T-helper 2 cell (primary cell): ENCODE measurements around the gene DNAI2.

Source experiments
- DNase-seq, 5 experiments: peaks; one replicate each; pipeline versions ENCODE4 v3.0.0 to v3.0.0-alpha.2; 2012 to 2022

DNAI2 gene

GRCh38 chr17:74343121-74343520, 69.1 kb downstream of the DNAI2 start:
- no peak for DNase-seq

DNA sequence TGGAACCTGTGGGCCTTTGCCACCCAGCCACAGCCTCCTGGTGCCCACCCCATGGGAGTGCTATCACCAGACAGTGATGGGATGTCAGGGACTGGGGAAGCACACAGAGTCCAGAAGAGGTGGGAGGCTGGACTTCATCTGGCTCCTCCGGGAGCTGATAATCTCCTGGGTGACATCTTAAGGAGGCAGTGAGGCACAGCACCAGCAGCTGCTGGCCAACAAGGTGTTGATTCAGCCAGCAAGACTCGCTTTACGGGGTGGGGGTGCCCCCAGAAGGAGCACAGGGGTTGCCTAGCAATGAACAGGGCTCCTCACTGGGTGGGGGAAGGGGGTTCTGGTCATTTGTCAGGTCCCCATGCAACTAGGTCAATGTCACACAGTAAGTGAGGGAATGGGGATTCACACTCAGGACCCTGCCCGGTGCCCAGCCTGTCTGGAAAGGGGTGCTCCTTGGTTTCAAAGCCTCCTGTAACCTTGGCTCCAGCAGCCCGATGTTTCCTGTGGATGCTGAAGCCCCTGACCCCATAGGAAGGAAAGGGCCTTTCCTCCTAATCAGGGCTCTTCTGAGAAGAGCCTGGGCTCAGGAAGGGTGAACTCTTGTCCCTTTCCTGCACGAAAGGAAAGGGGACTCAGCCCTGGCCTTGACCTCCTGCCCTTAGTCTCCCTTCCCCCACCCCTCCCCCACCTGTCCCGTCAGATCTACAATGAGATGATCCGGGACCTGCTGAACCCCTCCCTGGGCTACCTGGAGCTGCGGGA, 69.7 kb downstream of the DNAI2 start:
- no peak for DNase-seq

DNA sequence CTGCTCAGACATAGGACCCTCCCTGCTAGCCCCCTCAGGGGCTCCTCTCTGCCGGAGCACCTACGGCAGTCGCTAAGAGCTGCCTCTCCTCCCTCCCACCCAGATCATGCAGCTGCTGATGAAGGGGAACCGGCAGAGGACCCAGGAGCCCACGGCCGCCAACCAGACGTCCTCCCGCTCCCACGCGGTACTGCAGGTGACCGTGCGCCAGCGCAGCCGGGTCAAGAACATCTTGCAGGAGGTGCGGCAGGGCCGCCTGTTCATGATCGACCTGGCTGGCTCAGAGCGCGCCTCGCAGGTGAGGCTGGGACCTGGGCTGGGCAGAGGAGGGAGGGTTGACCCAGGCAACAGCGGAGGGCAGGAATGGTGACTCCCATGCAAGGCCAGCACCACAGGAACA, 70.6 kb downstream of the DNAI2 start:
- DNase-seq = no peak

GRCh38 chr17:74345433-74346241, 71.6 kb downstream of the DNAI2 start:
- DNase-seq = no peak

DNA sequence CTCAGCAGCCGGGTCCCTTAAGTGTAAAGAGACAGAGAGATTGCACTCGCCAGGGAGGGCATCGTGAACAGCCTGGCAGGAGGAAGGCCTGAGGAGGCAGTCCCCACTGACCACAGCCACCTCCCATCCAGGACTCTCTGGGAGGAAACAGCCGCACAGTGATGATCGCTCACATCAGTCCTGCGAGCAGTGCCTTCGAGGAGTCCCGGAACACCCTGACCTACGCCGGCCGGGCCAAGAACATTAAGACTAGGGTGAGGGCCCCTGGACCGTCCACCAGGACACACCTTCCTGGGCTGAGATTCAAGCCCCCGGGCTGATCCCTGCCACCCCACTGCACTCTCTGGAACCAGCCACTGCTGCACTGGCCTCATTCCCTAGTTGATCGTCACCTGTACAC, 73.6 kb downstream of the DNAI2 start:
- DNase-seq = no peak

DNA sequence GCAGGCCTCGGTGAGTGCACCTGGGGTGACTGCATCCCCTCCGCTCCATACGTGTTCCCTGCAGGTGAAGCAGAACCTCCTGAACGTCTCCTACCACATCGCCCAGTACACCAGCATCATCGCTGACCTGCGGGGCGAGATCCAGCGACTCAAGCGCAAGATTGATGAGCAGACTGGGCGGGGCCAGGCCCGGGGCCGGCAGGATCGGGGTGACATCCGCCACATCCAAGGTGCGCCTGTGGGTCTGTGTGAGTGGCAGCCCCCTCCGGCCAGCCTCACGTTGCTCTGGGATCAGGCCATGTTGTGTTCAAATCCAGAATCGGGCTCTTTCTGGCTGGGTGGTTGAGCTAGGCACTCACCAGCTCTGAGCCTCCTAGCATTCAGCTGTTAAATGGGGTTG, 75.1 kb downstream of the DNAI2 start:
- DNase-seq = no peak

DNA sequence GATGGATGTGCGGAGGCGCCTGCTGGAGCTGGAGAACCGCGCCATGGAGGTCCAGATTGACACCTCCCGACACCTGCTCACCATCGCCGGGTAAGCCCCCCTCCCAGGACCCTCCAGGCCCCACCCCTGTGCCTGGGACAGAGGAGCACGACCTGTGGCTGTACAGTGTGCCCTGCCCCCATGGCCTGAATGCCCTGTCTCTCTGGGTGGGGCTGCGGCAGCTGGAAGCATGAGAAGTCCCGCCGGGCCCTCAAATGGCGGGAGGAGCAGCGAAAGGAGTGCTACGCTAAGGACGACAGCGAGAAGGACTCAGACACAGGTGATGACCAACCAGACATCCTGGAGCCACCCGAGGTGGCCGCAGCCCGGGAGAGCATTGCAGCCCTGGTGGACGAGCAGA, 76.5 kb downstream of the DNAI2 start:
- no peak for DNase-seq

DNA sequence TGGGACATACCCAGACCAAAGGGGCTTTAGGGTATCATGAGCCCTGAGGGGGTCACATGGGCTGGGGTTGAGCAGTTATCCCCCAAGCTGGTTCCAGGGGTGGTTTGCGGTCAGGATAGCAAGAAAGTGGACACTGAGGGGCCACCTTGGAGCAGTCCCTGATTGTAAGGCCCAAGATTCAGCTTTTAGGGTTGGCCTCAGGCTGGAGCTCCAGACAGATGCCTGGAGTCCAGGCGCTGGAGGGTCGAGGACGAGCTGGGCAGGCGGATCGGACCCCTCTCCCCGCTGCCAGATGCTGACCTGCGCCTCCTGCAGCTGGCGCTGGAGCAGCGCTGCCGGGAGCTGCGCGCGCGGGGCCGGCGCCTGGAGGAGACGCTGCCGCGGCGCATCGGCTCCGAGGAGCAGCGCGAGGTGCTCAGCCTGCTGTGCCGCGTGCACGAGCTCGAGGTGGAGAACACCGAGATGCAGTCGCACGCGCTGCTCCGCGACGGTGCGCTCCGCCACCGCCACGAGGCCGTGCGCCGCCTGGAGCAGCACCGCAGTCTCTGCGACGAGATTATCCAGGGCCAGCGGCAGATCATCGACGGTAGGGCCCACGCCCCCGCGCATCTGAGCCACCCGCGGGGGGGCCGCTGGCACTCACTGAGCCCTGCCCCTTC, 77.6 kb downstream of the DNAI2 start:
- peak in 1 of 5 experiments; percentile 61 for DNase-seq

GRCh38 chr17:74353446-74354060, 79.5 kb downstream of the DNAI2 start:
- no peak for DNase-seq

DNA sequence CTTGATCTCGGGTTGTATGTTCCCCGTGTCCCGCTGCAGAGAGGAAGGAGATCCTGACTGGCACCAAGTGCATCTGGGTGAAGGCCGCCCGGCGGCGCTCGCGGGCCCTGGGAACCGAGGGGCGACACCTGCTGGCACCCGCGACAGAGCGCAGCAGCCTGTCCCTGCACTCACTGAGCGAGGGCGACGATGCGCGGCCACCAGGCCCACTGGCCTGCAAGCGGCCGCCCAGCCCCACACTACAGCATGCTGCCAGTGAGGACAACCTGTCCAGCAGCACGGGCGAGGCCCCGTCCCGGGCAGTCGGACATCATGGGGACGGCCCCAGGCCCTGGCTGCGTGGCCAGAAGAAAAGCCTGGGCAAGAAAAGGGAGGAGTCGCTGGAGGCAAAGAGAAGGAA, 80.1 kb downstream of the DNAI2 start:
- peak in 3 of 5 experiments; percentile 35 to 67 (median 38) for DNase-seq

- DNase-seq = no peak
These were observed 80.5 kb downstream of the DNAI2 start for GRCh38 chr17:74354561-74354960.

- no peak for DNase-seq
These were observed 81.0 kb downstream of the DNAI2 start for GRCh38 chr17:74355065-74355464.

GRCh38 chr17:74356646-74357465, 82.8 kb downstream of the DNAI2 start:
- DNase-seq = peak in 1 of 5 experiments; percentile 38

DNA sequence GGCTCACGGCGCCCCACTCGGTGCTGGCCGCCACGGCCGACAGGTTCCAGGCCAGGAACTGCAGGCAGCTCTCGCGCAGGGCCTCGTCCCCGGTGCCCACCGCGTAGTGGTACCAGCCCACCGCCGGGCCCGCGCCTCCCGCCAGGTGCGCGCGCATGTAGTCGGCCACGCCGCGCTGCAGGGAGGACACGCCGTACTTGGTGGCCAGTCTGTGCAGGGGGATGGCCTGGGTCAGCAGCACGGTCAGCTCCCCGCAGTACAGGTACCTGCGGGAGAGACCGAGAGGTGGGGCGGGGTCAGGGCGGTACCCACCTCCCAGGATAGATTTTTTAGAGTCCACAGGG, 83.4 kb downstream of the DNAI2 start:
- DNase-seq = no peak

DNA sequence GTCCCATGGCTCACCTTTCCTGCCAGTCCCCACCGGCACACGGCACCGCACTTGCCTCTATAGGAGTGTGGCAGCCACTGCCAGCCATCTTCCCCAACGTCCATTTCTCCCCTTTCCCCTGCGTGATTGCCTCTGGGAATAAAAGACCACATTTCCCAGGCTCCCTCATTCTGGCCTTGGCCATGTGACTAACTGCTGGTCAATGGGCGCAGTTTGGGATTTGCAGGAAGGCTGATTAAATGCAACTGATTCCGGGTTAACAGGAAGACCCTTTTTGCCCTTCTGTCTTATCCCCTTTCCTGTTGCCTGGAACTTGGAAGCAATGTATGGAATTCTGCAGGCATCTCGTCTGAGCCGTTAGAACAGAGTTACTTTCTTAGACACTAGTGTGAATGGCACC, 84.7 kb downstream of the DNAI2 start:
- no peak for DNase-seq

DNA sequence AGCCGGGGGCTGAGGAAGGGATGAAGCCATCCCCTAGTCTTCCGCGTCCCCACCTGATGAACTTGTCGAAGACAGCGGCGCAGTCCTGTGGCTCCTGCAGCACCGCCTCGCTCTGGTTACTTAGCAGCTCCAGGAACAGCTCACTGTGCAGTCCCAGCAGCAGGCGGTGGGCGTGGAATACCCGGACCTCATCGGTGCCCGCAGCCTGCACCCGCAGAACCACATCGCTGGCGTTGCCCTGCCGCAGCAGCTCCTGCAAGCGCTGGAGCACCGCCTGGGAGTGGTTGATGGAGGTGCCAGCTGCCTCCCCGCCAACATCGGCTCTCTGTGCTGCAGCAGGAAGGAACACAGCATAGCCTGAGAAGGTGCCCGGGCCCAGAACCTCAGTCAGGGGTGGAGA, 85.9 kb downstream of the DNAI2 start:
- no peak for DNase-seq

DNA sequence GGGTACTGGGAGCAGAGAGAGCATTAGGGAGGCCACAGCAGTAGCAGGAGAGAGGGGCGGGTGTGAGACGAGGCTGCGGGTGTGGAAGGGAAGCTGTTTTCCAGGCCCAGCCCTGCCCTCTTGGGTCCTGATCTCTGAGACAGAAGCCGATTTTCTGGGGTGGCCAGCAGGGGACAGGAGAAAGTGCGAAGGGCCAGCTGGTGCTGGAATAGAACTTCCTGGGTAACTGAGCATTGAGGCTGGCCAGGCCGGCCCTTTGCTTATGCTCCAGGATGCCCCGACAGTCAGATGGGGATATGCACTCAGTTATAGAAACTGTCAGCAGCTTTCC, 86.8 kb downstream of the DNAI2 start:
- DNase-seq = no peak

DNA sequence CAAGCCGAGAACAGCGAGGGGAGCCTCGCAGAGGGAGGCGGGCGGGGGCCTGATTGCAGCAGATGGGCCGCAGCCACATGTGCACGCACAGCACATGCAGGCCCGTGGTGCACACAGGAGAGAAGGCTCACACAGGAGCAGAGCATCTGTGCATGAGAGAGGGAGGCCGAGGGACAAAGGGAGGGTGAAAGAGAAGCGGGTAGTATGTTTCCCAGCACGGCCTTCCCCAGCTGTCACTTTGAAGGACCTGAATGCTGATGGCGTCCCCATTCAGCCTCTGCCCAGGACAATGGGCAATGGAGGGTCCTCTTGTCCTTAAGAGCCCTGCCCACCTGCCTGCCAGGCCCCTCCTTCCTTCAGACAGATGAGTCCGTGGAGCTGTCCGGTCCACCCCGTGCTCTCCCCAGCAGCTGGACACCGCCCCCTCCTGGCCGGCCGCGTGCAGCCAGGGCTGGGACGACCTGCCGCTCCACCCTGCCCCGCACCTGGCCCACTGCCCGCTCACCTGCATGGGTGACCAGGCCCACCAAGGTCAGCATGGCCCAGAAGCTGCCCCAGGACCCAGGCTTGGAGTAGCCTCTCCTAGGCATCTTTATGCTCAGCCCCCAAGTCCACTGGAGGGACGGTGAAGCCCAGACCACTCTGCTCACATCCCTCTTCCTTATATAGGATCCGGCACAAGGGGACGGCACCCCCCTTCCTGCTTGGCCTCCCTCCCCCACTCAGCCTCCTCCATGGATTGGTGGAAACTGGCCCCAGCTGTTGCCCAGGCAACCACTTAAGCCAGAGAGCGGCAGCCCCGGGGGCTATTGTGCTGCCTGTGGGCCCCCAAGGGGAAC, 87.4 kb downstream of the DNAI2 start, which contains the start of gene BTBD17:
Gene BTBD17, minus strand, starts transcription at position 639 of the 839 bp plus-strand sequence. Its CDS starts 49 bp downstream, at position 590.
- DNase-seq = peak in 2 of 5 experiments; percentile 15 to 19

GRCh38 chr17:74362069-74362405, 88.0 kb downstream of the DNAI2 start:
- no peak for DNase-seq

GRCh38 chr17:74362810-74363498, 88.9 kb downstream of the DNAI2 start:
- DNase-seq = peak in 1 of 5 experiments; percentile 27
